Breast epithelium (tissue), 3 donors: ENCODE results near the gene CBR1.

Experiments used
- POLR2AphosphoS5 ChIP-seq, 3 donors: sonication (generic); formaldehyde crosslinking; IDR thresholded peaks; one replicate each; pipeline ENCODE4 v1.6.1; 2017; ENCODE audit warnings: antibody characterized with exemption in 3 of 3
- TF ChIP-seq, protein P1 (sequence below), 3 donors: fragments of 450-650 bp; IDR thresholded peaks; one replicate each; pipeline ENCODE4 v1.5.1; 2016 to 2017; ENCODE audit warnings: antibody characterized with exemption in 3 of 3, mild to moderate bottlenecking in 3 of 3, moderate library complexity in 3 of 3

DNA sequence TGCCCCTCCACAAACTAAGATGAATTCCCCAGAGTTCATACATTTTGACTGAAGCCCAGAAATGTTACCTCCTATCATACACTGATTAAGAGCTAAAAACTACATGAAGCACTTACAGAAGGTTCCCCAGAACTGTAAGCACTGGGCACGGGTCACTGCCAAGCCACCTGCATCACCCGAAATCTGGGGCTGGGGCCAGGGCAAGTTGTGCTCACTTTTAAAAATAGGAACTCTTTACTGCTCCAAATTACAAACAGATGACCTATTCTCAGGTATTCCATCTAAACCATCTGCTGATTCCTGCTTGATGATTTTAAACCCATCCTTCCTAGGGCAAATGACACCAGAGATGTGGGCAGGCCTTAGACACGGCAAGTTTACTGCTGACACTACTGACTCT, 14.3 kb upstream of the CBR1 start:
- TF ChIP-seq, protein P1, sequence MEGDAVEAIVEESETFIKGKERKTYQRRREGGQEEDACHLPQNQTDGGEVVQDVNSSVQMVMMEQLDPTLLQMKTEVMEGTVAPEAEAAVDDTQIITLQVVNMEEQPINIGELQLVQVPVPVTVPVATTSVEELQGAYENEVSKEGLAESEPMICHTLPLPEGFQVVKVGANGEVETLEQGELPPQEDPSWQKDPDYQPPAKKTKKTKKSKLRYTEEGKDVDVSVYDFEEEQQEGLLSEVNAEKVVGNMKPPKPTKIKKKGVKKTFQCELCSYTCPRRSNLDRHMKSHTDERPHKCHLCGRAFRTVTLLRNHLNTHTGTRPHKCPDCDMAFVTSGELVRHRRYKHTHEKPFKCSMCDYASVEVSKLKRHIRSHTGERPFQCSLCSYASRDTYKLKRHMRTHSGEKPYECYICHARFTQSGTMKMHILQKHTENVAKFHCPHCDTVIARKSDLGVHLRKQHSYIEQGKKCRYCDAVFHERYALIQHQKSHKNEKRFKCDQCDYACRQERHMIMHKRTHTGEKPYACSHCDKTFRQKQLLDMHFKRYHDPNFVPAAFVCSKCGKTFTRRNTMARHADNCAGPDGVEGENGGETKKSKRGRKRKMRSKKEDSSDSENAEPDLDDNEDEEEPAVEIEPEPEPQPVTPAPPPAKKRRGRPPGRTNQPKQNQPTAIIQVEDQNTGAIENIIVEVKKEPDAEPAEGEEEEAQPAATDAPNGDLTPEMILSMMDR (IDR thresholded peaks at IDR 0.05) = no peak
- no peak for TF ChIP-seq POLR2AphosphoS5 (IDR thresholded peaks at IDR 0.05)
